COLO668 (cell line): Measurements from ENCODE around the gene CTDP1.

Source experiments
- DNase-seq: peaks from one replicate; lab custom pipeline; 2025; ENCODE audit not compliant: unreplicated experiment; lab: John Stamatoyannopoulos, UW

CTDP1 gene

GRCh38 chr18:79644006-79644665, 35.5 kb upstream of the CTDP1 start:
- DNase-seq = peak; percentile 68

GRCh38 chr18:79644666-79645057, 34.9 kb upstream of the CTDP1 start:
- DNase-seq = no peak

GRCh38 chr18:79645291-79645983, 34.2 kb upstream of the CTDP1 start:
- DNase-seq = no peak

- DNase-seq = no peak
These were observed 32.3 kb upstream of the CTDP1 start for GRCh38 chr18:79647307-79647706.

GRCh38 chr18:79650959-79651358, 28.6 kb upstream of the CTDP1 start:
- no peak for DNase-seq

GRCh38 chr18:79657342-79657996, 22.1 kb upstream of the CTDP1 start:
- peak; percentile 16 for DNase-seq

GRCh38 chr18:79658366-79658765, 21.2 kb upstream of the CTDP1 start:
- DNase-seq = no peak

GRCh38 chr18:79659733-79660132, 19.9 kb upstream of the CTDP1 start:
- DNase-seq = no peak

- no peak for DNase-seq
These were observed 17.6 kb upstream of the CTDP1 start for GRCh38 chr18:79662034-79662433.

- no peak for DNase-seq
These were observed 17.2 kb upstream of the CTDP1 start for GRCh38 chr18:79662439-79662838.

GRCh38 chr18:79664525-79665125, 15.0 kb upstream of the CTDP1 start:
- no peak for DNase-seq

- no peak for DNase-seq
These were observed 11.4 kb upstream of the CTDP1 start for GRCh38 chr18:79668203-79668602.

- DNase-seq = no peak
These were observed 6.9 kb upstream of the CTDP1 start for GRCh38 chr18:79672490-79673276.

GRCh38 chr18:79677221-79677620, 2.4 kb upstream of the CTDP1 start:
- DNase-seq = no peak

- no peak for DNase-seq
These were observed 1.8 kb upstream of the CTDP1 start for GRCh38 chr18:79677840-79678239.

- DNase-seq = peak; percentile 99
These were observed 695 bp upstream of the CTDP1 start for GRCh38 chr18:79678665-79679551.

- DNase-seq = peak; percentile 58
These were observed 687 bp downstream of the CTDP1 start for GRCh38 chr18:79680100-79680879.

- DNase-seq = no peak
These were observed 1.3 kb downstream of the CTDP1 start for GRCh38 chr18:79680891-79681339.
